ENCODE measurements around the gene SERP2.

DNA sequence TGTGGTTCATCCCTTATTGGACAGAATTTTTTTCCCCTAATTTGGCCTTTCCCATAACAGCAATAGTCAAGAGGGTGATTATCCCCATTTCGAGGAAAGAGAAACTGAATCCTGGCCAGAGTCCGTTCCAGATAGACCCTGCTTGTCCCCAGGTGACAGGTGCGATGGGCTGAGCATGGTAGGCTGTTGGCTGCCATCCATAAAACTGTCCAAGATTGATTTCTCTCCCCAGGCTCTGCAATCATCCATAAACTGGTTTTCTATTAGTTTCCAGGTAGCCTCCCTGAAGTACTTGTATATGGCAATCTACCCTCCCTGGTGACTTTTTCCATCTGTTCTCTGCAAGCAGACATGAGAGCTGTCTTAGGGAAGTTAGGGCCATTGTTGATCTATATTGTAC is 25.4 kb downstream of the SERP2 start:
- TF ChIP-seq POLR2A (IDR thresholded peaks at IDR 0.05) = no peak
- TF ChIP-seq, protein P1, sequence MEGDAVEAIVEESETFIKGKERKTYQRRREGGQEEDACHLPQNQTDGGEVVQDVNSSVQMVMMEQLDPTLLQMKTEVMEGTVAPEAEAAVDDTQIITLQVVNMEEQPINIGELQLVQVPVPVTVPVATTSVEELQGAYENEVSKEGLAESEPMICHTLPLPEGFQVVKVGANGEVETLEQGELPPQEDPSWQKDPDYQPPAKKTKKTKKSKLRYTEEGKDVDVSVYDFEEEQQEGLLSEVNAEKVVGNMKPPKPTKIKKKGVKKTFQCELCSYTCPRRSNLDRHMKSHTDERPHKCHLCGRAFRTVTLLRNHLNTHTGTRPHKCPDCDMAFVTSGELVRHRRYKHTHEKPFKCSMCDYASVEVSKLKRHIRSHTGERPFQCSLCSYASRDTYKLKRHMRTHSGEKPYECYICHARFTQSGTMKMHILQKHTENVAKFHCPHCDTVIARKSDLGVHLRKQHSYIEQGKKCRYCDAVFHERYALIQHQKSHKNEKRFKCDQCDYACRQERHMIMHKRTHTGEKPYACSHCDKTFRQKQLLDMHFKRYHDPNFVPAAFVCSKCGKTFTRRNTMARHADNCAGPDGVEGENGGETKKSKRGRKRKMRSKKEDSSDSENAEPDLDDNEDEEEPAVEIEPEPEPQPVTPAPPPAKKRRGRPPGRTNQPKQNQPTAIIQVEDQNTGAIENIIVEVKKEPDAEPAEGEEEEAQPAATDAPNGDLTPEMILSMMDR (IDR thresholded peaks at IDR 0.05) = no peak
